Testis (tissue), 2 donors: Measurements from ENCODE around the gene VAMP3.

Source experiments
- CTCF ChIP-seq, 3 experiments: fragments of 450-650 bp in 2 of 3; fragments of 200-600 bp in 1 of 3; sonication (generic) in 1 of 3; IDR thresholded peaks; one replicate each; pipeline ENCODE4 v1.5.1; 2016 to 2019; ENCODE audit warnings: antibody characterized with exemption in 3 of 3, mild to moderate bottlenecking in 2 of 3, moderate library complexity in 1 of 3
- POLR2A ChIP-seq: fragments of 450-650 bp; IDR thresholded peaks from one replicate; pipeline ENCODE4 v1.6.1; 2017; ENCODE audit warnings: antibody characterized with exemption, mild to moderate bottlenecking, moderate library complexity

- TF ChIP-seq CTCF (IDR thresholded peaks at IDR 0.05), result no peak
- no peak for TF ChIP-seq POLR2A
Measured at GRCh38 chr1:7738044-7738443, 33.1 kb upstream of the VAMP3 start.
